ENCODE data around the gene HSPA13.

The HSPA13 gene, protein sequence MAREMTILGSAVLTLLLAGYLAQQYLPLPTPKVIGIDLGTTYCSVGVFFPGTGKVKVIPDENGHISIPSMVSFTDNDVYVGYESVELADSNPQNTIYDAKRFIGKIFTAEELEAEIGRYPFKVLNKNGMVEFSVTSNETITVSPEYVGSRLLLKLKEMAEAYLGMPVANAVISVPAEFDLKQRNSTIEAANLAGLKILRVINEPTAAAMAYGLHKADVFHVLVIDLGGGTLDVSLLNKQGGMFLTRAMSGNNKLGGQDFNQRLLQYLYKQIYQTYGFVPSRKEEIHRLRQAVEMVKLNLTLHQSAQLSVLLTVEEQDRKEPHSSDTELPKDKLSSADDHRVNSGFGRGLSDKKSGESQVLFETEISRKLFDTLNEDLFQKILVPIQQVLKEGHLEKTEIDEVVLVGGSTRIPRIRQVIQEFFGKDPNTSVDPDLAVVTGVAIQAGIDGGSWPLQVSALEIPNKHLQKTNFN

DNA sequence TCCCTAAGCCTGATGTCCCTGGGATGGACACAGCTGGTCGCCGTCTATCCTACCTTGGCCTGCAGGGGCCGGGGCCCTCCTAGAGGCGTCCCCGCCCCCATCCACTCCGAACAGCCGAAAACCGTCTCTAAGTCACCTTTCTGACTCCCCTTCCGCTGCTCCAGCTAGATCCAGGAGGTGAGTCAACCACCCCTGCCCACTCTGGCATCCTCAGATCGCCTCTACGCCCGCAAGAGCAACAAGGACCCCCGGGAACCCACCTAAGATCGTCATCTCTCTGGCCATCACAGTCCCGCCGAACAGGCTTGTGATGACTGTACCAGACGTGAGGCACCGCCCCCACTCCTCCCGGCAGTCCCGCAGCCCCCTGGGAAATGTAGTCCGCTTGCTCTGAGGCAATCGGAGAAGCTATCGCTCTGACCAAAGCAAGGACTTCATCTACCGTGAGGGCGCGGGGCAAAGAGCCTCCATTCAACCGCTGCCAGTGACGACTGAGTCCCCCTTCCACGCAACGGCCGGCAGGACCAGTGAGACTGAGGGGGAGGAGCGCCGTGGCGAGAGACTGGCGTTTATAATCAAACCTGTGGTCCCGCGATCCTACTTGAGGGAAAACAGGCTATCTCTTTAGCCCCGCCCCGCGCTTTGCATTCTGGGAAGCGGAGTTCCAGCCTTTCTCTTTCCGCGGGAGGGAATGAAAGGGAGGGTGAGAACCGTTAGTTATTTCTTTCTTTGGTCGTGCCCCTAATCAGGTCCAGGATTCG lies at the start of gene HSPA13:
Gene HSPA13 (minus strand): TSS at position 312 of the 761 bp plus-strand sequence. CDS start 27 bp downstream, at position 285.
- TF ChIP-seq EZH2 (optimal IDR thresholded peaks at IDR 0.05; ENCODE audit: low read depth, low read length) (no peak), EZH2phosphoT487 (IDR thresholded peaks at IDR 0.05; ENCODE audit: low read length) (no peak)
- TF ChIP-seq, protein P1, sequence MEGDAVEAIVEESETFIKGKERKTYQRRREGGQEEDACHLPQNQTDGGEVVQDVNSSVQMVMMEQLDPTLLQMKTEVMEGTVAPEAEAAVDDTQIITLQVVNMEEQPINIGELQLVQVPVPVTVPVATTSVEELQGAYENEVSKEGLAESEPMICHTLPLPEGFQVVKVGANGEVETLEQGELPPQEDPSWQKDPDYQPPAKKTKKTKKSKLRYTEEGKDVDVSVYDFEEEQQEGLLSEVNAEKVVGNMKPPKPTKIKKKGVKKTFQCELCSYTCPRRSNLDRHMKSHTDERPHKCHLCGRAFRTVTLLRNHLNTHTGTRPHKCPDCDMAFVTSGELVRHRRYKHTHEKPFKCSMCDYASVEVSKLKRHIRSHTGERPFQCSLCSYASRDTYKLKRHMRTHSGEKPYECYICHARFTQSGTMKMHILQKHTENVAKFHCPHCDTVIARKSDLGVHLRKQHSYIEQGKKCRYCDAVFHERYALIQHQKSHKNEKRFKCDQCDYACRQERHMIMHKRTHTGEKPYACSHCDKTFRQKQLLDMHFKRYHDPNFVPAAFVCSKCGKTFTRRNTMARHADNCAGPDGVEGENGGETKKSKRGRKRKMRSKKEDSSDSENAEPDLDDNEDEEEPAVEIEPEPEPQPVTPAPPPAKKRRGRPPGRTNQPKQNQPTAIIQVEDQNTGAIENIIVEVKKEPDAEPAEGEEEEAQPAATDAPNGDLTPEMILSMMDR (IDR thresholded peaks at IDR 0.05; ENCODE audit: low read length): no peak
- H3K4me3 ChIP-seq (ENCODE audit: low read length): peak within 1 kb of the TSS; percentile 98
- no peaks in the 10 kb centered on the region for H4K20me1 ChIP-seq (ENCODE audit: insufficient read depth, low read length)
- H3K36me3 ChIP-seq (replicated peaks; ENCODE audit: insufficient read depth, low read length): no peaks in the 10 kb centered on the region
- H3K4me2 ChIP-seq (ENCODE audit: low read depth, low read length): peak within 1 kb of the TSS; percentile 79
- peaks cover 44% of the 10 kb centered on the region for H3K79me2 ChIP-seq (ENCODE audit: low read length)
- H3K27ac ChIP-seq (ENCODE audit: low read length): peak within 1 kb of the TSS; percentile 73
- no peaks in the 10 kb centered on the region for H3K9me2 ChIP-seq (replicated peaks; ENCODE audit: insufficient read depth, low read length)
- peaks cover 4% of the 10 kb centered on the region; the same call in 1 of the 2 replicates for H3F3A ChIP-seq (ENCODE audit: insufficient read depth, low read length)
- peak; percentile 99 for DNase-seq
- H3K9ac ChIP-seq (ENCODE audit: low read length): peak within 1 kb of the TSS; percentile 94
- no peaks in the 10 kb centered on the region for H3K27me3 ChIP-seq (replicated peaks; ENCODE audit: insufficient read depth, low read length)
- peak within 1 kb of the TSS; percentile 97 for H2AFZ ChIP-seq (ENCODE audit: low read length)
- H3K9me3 ChIP-seq (replicated peaks; ENCODE audit: insufficient read depth, low read length): no peaks in the 10 kb centered on the region
- H3K4me1 ChIP-seq (ENCODE audit: low read length): peaks cover 15% of the 10 kb centered on the region

DNA sequence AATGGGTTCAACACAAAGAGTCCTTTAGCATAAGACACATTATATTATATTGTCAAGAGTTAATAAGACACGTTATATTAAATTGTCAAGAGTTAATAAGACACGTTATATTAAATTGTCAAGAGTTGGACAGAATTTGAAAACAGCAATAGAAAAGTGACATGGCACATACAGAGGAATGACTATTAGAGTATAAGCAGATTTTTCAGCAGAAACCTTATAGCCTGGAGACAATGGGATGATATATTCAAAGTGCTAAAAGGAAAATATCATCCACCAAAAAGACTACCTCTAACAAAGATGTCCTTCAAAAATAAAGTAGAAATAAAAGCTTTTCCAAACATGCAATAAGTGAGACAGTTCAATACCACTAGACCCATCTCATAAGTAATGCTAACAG lies 36.0 kb upstream of the HSPA13 start:
- Histone ChIP-seq H3K4me3 (ENCODE audit: low read length) (no peak overlapping the region), H3K27ac (ENCODE audit: low read length) (no peak overlapping the region), H3K9me2 (replicated peaks; ENCODE audit: insufficient read depth, low read length) (no peaks in the 10 kb centered on the region), H3K27me3 (replicated peaks; ENCODE audit: insufficient read depth, low read length) (no peaks in the 10 kb centered on the region), H3F3A (ENCODE audit: insufficient read depth, low read length) (peaks cover 8% of the 10 kb centered on the region; the same call in 1 of the 2 replicates), H2AFZ (ENCODE audit: low read length) (no peak overlapping the region), H3K36me3 (replicated peaks; ENCODE audit: insufficient read depth, low read length) (no peaks in the 10 kb centered on the region), H3K79me2 (ENCODE audit: low read length) (no peaks in the 10 kb centered on the region), H3K4me1 (ENCODE audit: low read length) (peaks cover 15% of the 10 kb centered on the region), H3K9me3 (replicated peaks; ENCODE audit: insufficient read depth, low read length) (no peaks in the 10 kb centered on the region), H4K20me1 (ENCODE audit: insufficient read depth, low read length) (no peaks in the 10 kb centered on the region), H3K4me2 (ENCODE audit: low read depth, low read length) (no peak overlapping the region), H3K9ac (ENCODE audit: low read length) (no peak overlapping the region)
- DNase-seq: no peak
- TF ChIP-seq EZH2 (optimal IDR thresholded peaks at IDR 0.05; ENCODE audit: low read depth, low read length): no peak
- TF ChIP-seq, protein P1 (IDR thresholded peaks at IDR 0.05; ENCODE audit: low read length): no peak
- TF ChIP-seq EZH2phosphoT487 (IDR thresholded peaks at IDR 0.05; ENCODE audit: low read length): no peak

DNA sequence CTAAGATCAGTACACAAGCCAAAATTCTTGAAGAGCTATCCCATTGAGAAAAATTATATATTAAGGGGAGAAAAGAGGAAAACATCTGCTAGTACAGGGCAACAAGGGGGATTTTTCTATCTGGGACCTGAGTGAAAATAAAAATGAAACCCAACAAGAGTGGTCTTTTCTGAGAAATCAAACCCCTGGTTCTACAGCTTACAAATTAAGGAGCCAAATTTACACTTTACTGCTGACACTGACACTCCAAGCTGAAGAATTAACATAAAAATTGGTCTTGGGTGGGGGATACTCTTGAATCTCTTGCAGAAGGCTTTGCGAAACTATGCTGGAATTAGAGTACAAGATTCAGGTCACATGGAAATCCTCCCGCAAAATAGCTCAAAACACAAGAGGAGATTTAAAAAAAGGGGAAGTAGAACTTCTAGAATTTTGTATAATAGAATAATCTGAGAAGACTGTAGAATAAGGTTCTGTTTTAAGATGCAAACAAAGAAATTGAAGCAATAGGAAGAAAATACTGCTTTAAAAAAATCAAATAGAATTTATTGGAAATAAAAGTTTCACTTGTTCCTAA lies 32.1 kb upstream of the HSPA13 start:
- H3K4me3 ChIP-seq (ENCODE audit: low read length): no peak overlapping the region

More for the DNA sequence above, 32.1 kb upstream of the HSPA13 start:
- no peak overlapping the region for H3K4me2 ChIP-seq (ENCODE audit: low read depth, low read length)
- H3K36me3 ChIP-seq (replicated peaks; ENCODE audit: insufficient read depth, low read length): no peaks in the 10 kb centered on the region
- H3K79me2 ChIP-seq (ENCODE audit: low read length): no peaks in the 10 kb centered on the region
- H3K9me2 ChIP-seq (replicated peaks; ENCODE audit: insufficient read depth, low read length): no peaks in the 10 kb centered on the region
- no peak overlapping the region for H3K27ac ChIP-seq (ENCODE audit: low read length)
- H4K20me1 ChIP-seq (ENCODE audit: insufficient read depth, low read length): no peaks in the 10 kb centered on the region
- H3K27me3 ChIP-seq (replicated peaks; ENCODE audit: insufficient read depth, low read length): no peaks in the 10 kb centered on the region
- TF ChIP-seq EZH2phosphoT487 (IDR thresholded peaks at IDR 0.05; ENCODE audit: low read length): no peak
- no peak for DNase-seq
- H3F3A ChIP-seq (ENCODE audit: insufficient read depth, low read length): peaks cover 8% of the 10 kb centered on the region; the same call in 1 of the 2 replicates
- no peak overlapping the region for H2AFZ ChIP-seq (ENCODE audit: low read length)
- no peaks in the 10 kb centered on the region for H3K9me3 ChIP-seq (replicated peaks; ENCODE audit: insufficient read depth, low read length)
- peaks cover 15% of the 10 kb centered on the region for H3K4me1 ChIP-seq (ENCODE audit: low read length)
- H3K9ac ChIP-seq (ENCODE audit: low read length): no peak overlapping the region

All from MM.1S (cell line).